ENCODE data around the gene NHLRC1. TPM values are rescaled to one million over a fixed set of nuclear protein-coding genes. Genes with fewer than 3 reads are reported as not detected.
A peak's percentile ranks its signal among the peaks of the same experiment; 100 is the strongest.

The NHLRC1 gene
- total and polyA plus RNA-seq, 11 donors = 0.56 to 2.6 (median 1.3) TPM

- TF ChIP-seq CTCF (IDR thresholded peaks at IDR 0.05) = no peak
- no peak for TF ChIP-seq POLR2A (IDR thresholded peaks at IDR 0.05)
- H3K9me3 ChIP-seq = no peaks in the 10 kb centered on the region
- no peak overlapping the region for H3K4me3 ChIP-seq
- H3K4me1 ChIP-seq = peaks cover 0 to 10% (median 4%) of the 10 kb centered on the region in 12 donors
- intact Hi-C loops (cut with DNase I) = no loop called here
- DNase-seq (no peak), ATAC-seq (no peak)
- WGBS, 4 donors = 80 to 94% (median 91%) methylated on average over 1 of the region's 1 CpG
- H3K36me3 ChIP-seq = peaks cover 0 to 66% (median 56%) of the 10 kb centered on the region in 9 donors
- H3K27me3 ChIP-seq = no peaks in the 10 kb centered on the region
- H3K27ac ChIP-seq = no peak overlapping the region
Observed at GRCh38 chr6:18160911-18161310, 38.4 kb upstream of the NHLRC1 start.

GRCh38 chr6:18155864-18156421 lies 33.5 kb upstream of the NHLRC1 start:
- peak in 3 of 4 donors; percentile 4 to 16 (median 8) for ATAC-seq
- intact Hi-C loops (cut with DNase I) = no loop called here

GRCh38 chr6:18155150-18155863 lies 32.8 kb upstream of the NHLRC1 start, which contains the start of gene KDM1B:
KDM1B (plus strand) TSS chr6:18155422; CDS start chr6:18159896, 4,474 bp downstream.
- Histone ChIP-seq H3K27ac (peak within 1 kb of the TSS; percentile 65 to 93 (median 90)), H3K9me3 (no peaks in the 10 kb centered on the region), H3K27me3 (no peaks in the 10 kb centered on the region), H3K4me1 (peaks cover 0 to 33% (median 14%) of the 10 kb centered on the region in 12 donors), H3K36me3 (peaks cover 0 to 12% (median 4%) of the 10 kb centered on the region in 9 donors), H3K4me3 (peak within 1 kb of the TSS; percentile 84 to 99 (median 92))
- DNase-seq (peak; percentile 98 to 99 (median 99)), ATAC-seq (peak; percentile 98 to 99 (median 99))
- TF ChIP-seq CTCF (IDR thresholded peaks at IDR 0.05) (no peak), POLR2A (IDR thresholded peaks at IDR 0.05) (peak in 1 of 2 donors; percentile 81)
- intact Hi-C loops (cut with DNase I) = no loop called here
- WGBS, 4 donors = 0 to 1% (median 0%) methylated on average over 55 to 87 of the region's 87 CpGs

More at GRCh38 chr6:18155864-18156421, 33.5 kb upstream of the NHLRC1 start:
- peak overlapping the region in 11 of 12 donors; percentile 65 to 93 (median 86) for H3K27ac ChIP-seq
- H3K9me3 ChIP-seq = no peaks in the 10 kb centered on the region
- WGBS, 4 donors = 1 to 3% (median 2%) methylated on average over 20 to 26 of the region's 26 CpGs
- H3K4me1 ChIP-seq = peaks cover 0 to 33% (median 14%) of the 10 kb centered on the region in 12 donors
- DNase-seq = peak; percentile 47 to 80 (median 49)
- peak overlapping the region; percentile 84 to 99 (median 92) for H3K4me3 ChIP-seq
- TF ChIP-seq CTCF (IDR thresholded peaks at IDR 0.05) = peak in 4 of 12 donors; percentile 11 to 31 (median 18)
- TF ChIP-seq POLR2A (IDR thresholded peaks at IDR 0.05) = no peak
- H3K36me3 ChIP-seq = peaks cover 0 to 18% (median 9%) of the 10 kb centered on the region in 9 donors
- no peaks in the 10 kb centered on the region for H3K27me3 ChIP-seq
